HG03571 (cell line): ENCODE data around the gene C2orf92.

Experiments used
- ATAC-seq: cut with Tn5 transposase; IDR thresholded peaks from one replicate; pipeline ENCODE4 v1.9.1; 2021; ENCODE audit not compliant: unreplicated experiment

Gene C2orf92

DNA sequence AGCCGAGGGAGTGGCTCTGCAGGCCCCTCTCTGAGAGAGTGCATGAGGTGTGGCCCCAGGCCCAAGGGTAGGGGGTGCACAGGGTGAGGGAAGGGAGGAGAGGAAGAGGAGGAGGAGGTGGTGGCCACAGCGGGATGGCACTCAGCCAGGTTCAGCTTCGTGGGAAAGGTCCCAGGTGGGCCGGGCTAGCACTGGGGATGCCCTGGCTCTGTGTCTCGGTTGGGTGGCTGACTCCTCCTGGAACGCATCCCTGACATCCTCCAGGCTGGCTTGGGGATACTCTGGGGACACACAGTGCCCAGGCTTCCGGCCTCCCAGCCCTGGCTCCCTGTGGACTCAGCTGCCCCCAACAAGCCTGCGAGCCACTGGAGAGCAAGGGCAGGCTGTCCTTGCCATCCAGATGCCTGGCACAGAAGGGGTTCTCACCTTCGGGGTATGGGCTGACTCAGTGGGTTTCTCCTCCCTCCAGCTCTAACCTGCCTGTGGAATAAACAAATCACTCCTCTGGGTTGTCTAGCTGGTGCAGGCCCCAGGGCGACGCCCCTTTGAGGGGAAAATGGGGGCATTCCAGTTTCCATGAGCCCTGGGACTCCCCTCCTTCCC is 43.3 kb downstream of the C2orf92 start:
- no peak for ATAC-seq

DNA sequence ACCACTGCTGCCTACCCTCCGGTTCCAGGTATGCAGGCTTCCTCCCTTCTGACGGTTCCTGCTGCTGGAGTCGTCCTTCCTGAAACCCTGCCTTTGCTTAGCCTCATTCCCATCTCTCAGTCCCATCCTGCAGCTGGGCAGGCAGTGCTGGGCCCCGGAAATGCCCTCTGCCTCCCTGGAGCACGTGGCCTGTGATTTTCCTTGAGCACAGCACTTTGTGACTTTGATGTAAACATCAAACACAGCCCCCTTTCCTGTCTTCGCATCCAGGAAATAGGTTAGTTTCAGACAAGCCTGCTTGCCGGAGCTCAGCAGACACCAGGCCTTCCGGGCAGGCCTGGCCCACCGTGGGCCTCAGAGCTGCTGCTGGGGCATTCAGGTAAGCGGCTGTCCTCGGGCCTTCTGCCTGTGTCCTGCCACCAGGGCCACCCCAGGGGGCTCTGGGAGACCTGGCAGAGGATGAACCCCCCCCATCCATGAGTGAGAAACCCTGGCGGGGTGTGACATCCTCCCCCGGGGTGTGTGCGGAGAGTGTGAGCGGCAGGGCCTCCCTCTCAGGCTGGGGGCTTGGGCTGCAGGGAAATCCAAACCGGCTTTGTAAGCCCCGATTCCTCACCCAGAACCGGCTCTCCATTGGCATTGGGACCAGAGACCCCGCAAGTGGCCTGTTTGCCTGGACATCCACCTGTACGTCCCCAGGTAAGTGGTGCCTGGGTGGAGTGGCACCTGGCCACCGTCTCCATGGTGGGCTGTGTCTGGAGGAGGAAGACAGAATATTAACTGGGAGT is 44.0 kb downstream of the C2orf92 start, which contains the start of gene ZAP70:
Gene ZAP70 (plus strand): TSS at position 281 of the 788 bp plus-strand sequence. CDS start 10,461 bp downstream, outside the sequence.
- no peak for ATAC-seq

DNA sequence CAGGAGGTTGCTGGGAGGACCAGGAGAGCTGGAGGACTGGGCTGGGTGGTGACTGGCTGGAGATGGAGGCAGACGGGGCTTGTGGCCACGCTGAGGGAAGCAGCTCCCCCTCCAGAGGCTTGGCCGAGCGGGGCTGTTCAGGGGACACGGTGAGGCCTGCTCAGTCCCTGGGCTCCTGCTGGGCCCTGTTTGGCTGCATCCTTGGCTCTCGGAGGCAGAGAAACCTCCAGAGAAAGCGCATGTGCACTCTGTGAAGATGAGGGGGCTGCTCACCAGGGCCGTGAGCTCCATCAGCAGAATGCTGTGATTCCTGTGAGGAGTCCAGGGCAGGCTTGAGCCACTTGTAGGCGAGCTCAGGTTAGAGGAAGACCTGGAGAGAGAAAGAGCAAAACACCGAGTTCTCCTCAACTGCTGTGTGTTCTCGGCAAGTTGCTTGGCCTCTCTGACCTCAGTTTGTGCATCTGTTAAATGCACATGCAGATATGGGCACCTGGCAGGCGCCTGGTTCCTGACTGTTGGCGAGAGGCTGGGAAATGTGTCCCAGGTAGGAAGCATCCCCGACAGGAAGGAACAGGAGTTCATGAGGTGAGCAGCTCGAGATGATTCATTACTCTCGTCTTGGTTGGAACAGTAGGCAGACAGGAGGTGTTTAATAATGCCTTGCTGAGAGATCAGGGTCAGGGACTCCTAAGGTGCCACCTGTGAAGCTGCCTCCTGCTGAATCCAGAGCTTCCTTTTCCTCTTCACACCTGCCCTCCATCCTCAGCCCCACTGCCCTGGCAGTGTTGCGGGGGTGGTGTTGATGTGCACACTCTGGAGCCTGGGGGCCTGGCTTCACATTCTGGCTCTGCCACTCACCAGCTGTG is 44.8 kb downstream of the C2orf92 start:
- no peak for ATAC-seq

DNA sequence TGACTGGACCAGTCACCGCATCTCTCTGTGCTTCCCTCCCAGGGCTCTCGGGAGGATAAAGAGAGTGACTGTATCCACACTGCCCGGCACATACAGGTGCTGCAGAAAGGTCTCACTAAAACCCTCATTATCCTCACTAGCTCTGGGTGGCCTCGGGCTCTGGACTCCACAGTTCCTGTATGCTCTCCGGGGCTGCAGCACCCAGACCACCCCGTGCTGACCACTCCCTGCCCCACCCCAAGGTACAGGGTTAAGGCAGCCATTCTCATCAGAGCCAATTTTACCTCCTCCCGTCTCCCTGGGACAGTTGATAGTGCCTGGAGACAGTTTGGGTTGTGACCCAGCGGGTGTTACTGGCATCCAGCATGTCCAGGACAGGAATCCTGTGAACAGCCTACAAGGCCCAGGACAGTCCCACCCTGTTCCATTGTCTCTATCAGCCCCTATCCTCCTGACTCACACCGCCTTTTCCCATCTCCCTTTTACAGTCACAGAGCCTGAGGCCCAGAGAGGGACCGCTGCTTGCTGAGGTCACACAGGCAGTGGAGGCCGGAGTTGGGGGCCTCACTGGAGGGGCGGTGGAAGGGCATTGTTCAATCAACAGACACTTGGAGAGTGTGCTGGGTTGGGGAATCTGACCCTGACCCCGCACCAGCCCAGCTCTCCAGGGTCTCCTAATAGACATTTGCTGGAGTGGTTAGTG is 45.6 kb downstream of the C2orf92 start:
- no peak for ATAC-seq

DNA sequence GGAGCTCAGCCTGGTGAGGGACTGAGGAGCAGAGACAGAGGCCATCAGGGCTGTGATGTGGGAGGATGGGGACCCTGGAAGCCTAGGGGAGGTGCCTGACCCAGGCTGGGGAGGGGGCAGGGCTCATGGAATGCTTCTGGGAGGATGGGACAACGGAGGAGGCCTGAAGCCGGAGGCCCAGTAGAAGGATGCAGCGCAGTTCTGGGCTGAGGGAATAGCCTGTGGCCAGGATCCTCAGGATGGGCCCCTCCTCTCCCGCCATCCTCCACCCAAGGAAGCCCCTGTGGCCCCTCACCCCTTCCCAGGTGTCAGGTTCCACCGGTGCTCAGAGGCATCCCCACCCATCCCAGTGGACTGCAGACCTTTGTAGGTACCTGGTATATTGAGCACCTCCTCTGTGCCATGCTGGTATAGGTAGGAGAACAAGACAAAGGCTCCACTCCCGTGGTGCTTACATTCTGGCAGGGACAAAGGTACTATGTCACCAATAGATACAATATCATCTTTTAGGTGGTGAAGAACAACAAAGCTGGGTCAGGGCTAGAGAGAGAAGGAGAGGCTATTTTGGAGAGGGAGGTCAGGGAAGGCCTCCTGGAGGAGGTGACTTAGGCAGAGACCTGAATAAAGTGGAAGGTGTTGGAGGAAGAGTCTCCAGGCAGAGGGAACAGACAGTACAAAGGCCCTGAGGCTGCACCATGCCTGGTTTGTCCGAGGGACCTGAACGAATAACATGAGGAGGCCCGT is 46.6 kb downstream of the C2orf92 start:
- ATAC-seq = no peak

DNA sequence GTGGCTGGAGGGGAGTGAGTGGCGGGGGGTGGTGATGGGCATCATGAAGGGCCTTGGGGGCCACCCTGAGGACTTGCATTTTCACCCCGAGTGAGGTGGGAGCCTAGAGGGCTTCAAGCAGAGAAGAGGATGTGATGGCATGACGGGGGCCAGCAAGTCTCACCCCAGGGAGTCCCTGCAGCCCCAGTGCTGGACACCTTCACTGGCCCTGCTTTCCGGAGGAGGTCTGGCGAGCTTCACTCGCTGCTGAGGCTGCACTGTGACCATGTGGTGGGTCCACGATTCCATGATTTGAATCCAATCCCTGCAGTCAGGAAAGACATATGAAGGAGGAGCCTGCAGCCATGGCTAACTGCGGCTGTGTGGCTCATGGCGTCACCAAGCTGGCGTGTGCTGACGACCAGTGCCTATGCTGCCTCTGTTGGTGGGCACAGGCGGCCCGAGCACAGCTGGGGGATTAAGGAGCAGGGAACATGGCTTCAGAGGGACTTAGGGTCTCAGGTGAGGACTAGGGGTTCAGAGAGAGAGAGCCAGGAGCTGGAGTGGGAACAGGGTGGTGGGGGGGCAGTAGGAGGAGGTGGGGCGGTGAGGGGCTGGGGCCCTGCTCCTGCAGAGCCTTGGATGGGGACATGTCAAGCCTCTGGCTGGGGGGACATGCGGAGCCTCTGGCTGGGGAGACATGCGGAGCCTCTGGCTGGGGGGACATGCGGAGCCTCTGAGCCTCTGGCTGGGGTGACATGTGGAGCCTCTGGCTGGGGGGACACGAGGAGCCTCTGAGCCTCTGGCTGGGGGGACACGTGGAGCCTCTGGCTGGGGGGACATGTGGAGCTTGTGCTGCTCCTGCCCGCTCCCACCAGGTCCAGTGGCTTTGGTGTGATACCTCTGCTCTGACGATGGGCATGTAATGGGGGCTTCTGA is 47.4 kb downstream of the C2orf92 start:
- no peak for ATAC-seq

DNA sequence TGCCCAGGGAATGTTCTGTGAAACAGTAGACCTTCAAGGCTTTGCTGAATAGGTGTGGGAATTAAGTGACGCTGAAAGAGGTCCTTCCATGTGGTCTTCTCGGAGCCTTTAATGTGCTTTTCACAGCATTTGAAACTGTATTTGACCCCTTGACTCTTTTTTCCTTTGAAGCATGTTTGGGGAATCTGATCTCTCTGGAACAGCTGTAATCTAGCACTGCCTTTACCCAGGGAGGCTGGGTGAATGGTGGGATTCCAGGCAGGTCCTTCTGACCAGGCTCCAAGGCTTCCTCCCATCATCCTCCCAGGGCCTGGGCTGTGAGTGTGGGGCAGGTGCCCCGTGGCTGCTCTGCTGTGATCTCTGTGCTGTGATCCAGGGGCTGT is 48.1 kb downstream of the C2orf92 start:
- ATAC-seq = no peak

DNA sequence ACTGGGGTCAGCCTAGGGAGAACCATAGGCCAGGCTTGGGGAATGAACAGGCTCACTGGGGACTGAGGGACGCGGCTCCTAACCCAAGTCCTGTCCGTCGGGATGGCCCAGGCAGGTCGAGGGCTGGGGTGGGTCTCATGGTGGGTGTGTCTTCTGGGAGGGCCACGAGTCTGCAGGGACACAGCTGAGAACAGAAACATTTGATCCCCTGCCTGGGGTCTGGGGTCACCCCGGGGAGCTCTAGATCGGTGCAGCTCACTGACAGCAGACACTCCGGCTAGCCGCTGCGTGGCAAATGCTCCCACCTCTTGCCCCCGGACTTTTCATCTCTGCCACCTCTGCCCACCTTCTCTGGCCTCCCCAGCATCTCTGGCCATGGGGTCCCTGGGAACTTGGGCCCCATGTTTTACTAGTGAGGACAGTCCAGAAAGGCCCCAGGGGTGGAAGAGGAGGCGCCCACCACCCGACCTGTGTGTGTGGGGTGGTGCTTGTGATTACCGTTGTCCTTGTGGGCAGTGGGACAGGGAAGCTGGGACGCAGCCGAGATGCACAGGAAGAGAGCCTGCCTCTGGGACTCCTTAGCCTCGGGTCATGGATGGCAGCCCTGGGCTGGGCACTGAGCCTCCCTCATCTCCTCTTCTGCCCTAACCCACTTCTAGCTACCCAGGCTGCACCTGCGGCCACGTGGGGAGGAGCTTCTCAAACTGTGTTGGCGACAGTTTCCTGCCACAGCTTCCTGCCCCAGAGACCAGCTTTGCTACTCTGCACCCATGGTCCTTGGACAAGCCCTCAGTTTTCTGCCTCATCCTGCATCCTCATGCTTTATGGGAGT is 48.8 kb downstream of the C2orf92 start:
- no peak for ATAC-seq

DNA sequence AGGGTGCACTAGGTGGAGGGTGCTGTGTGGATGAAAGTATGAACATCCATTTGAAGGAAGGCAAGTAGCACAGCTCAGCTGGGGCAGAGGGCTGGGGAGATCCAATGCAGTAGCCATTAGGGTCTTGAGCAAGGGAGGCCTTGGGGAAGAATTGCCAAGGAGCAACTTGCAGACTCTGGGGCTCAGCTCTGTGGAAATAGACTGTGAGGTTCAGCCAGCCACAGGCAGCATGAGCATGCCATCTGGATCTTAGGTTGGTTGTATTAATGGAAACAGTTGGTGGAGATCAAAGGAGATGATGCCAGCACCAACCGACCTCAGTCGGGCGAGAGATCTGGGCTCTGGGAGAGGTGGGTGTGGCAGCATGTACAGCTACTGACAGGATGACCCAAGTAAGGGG is 49.4 kb downstream of the C2orf92 start:
- no peak for ATAC-seq

DNA sequence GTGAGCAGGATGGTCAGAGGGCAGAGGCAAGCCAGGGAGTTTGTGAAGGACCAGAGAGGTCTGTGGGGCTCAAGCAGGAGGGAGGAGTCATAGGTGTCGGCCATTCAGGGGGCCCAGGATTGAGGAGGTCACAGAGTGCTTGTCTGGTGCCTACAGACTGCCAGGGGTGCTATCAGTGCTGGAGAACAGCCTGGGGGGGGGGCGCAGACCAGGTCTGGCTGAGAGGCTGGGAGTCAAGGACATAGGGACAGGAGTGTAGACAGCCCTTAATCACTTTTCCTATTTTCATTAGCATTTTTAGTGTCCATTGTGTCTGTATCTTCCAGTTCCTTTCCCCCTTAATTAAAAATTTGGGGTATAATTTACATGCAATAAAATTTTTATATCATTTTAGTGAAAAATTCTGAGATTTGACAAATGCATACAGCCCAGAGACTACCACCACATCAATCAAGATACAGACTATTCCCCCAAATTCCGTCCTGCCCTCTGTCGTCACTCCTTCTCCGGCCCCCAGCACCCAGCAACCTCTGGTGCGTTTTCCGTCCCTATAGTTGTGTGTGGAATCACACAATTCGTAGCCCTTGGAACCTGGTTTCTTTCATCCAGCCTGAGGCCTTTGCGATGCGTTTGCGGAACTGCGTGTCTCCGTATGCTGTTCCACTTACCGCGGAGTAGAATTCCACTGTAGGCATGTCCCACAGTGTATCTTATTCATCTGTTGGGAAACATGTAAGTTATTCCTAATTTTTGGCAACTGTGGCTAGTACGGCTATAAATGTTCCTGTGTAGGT is 50.0 kb downstream of the C2orf92 start:
- ATAC-seq = no peak

DNA sequence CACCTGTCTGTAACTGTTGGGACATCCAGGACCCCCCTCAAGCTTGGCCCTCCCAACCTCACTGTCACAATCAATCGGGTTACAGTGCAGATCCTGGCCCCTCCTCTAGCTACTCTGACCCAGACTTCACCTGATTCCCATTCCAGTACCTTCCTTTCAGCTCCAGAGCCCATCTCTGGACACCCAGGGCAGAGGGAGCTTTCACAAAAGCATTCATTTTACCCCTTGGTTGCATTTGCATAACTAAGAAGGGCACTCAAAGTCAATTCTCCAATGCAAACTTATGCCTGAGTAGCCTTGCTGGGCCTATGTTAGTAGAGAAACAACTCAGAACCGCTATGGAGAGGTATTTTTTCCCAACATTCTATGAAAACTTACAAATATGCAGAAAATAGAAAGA is 51.2 kb downstream of the C2orf92 start:
- ATAC-seq = no peak

DNA sequence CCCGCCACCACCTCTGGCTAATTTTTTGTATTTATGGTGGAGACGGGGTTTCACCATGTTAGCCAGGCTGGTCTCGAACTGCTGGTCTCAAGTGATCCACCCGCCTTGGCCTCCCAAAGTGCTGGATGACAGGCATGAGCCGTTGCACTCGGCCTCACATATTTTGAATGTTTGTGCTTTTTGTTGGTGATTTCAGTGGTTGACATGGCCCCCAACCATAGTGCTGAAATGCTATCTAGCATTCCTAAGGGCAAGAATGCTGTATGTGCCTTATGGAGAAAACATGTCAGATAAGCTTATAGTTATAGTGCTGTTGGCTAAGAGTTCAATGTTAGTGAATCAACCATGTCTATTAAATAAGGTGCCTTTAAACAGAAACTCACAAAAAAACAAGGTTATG is 52.7 kb downstream of the C2orf92 start:
- ATAC-seq = no peak

DNA sequence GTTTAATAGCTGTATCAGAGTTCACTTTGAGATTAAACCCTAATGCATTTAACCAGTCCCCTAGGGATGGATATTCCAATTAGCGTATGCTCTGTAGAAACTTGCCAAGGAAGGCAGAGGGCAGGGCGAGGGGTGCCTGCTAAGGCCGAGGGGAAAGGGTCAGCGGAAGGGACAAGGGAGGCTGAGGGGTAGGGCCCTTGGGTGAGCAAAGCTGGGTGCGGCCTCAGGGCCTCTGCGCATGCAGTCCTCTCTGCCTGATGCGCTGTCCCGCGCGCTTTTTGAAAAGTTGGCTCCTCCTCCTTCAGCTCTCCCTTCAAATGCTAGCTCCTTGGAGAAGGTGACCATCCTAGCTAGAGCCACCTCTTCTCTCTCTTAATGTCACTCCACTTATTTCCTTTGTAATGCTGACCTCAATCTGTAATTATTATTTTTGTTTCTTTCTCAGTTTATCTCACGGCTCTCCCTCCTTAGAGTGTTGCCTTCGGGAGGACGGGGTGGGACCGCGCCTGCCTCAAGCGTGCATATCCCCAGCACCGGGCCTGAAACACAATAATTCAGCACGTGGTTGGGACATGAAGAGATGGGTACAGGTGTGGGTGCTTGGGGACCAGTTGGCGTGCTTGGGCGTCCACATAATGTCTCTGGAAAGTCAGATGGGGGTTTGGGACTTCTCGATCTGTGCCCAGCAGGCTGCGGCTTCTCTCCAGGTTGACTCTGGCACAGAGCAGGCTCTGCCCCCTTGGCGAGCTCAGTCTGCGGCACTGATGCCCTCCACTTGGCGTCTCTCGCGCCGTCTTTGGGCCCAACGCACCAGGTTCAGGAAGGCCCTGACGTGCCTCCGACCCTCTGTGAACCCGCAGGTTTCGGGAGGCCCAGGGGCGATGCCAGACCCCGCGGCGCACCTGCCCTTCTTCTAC is 53.9 kb downstream of the C2orf92 start:
- no peak for ATAC-seq

DNA sequence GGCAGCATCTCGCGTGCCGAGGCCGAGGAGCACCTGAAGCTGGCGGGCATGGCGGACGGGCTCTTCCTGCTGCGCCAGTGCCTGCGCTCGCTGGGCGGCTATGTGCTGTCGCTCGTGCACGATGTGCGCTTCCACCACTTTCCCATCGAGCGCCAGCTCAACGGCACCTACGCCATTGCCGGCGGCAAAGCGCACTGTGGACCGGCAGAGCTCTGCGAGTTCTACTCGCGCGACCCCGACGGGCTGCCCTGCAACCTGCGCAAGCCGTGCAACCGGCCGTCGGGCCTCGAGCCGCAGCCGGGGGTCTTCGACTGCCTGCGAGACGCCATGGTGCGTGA is 54.5 kb downstream of the C2orf92 start:
- no peak for ATAC-seq

DNA sequence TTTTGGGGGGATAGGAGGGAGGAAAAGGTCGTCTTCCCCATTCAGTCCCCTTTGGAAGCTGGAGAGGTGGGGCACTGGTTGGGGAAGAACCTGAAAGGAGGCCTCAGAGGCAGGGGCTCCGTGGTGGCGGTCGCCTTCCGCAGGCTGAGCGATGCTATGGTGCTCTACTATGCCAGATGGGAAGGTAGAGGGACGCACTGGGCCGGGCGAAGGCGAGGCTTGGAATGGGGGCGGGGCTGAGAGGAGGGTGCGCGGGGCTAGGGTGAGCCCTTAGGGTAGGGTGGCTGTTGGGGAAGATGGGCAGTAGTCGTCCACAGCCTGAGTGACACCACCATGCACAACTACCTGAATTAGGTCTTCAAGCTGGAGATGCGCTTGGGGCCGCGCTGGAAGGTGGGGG is 55.0 kb downstream of the C2orf92 start:
- no peak for ATAC-seq

DNA sequence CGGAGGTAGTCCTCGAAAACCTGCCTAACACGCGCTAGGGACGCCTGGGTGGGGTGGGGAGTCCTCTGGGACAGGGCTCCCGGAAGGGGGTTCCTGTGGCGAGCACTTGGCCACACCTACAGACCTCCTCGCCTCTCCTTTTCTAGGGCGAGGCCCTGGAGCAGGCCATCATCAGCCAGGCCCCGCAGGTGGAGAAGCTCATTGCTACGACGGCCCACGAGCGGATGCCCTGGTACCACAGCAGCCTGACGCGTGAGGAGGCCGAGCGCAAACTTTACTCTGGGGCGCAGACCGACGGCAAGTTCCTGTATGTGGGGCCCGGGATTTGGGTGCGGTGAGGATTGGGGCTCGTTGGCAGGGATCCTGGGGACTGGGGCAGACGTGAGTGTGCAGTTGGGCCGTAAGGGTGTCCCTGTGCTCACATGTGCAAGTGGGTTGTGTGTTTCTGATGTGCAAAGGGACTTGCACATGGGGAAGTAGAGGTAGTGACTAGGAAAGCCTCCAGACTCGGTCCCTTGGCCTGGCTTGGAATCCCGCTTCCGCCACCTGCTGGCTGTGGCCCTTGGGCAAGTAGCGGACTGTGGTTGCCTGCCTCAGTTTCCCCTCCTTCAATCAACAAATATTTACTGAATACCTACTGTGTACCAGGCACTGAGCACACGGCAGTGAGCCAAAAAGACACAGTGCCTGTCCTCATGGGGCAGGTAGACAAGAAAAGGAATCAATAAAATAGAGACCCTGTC is 55.6 kb downstream of the C2orf92 start:
- no peak for ATAC-seq
